ENCODE data around the gene GPR139. TPM values are rescaled to one million over a fixed set of nuclear protein-coding genes. Genes with fewer than 3 reads are reported as not detected.
A peak's percentile ranks its signal among the peaks of the same experiment; 100 is the strongest.

Gene GPR139
- total and polyA plus RNA-seq, 4 donors: 0.72 to 5.9 (median 3.1) TPM

DNA sequence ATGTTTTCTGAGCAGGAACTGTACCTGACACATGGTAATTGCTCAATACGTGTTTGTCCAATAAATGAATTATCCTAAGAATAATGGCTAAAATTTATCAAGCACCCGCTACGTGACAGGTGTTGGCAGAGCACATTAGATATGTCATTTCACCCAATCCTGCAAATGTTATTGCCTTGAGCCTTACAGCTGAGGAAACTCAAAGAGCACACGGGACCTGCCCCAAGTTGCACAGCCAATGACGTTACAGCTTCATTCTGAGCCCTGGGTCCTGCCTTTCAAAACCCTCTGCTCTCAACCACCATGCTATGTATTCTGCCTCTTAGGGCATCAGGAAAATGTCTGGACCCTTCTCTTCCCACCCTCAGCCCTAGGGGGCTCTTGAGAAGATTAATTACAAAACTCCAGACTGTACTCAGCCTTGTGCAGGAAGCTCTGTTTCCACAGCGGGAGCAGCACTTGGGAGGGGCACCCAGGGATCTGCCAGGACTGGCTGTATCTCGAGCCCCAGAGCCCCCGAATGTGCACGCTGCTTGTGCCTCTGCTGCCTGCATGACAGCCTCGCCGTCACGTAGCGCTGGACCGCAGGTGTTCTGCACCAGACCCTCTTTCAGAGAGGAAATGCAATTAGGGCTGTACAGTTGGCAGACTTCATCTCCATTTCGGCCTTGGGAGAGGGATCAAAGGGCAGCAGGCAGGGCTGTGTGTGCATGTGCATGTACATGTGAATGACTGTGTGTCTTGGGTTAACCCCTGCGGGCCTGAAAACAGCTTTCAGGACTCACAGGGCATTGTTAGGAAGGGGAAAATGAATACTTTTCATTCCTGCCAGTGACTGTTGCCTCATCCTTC, 71.6 kb downstream of the GPR139 start:
- 52% methylated on average over 14 of the region's 16 CpGs for WGBS (ENCODE audit: insufficient coverage)
- peak in 1 of 6 donors; percentile 42 for DNase-seq (ENCODE audit: low read depth in 4 of 6, low spot score in 6 of 6)
- H3K4me3 ChIP-seq (ENCODE audit: low read depth, low read length): no peak overlapping the region
- H3K9me3 ChIP-seq (ENCODE audit: control insufficient read depth, insufficient read depth, low read length): no peaks in the 10 kb centered on the region
- no peaks in the 10 kb centered on the region for H3K4me1 ChIP-seq (ENCODE audit: control insufficient read depth, insufficient read depth, low read length)
- no peaks in the 10 kb centered on the region for H3K36me3 ChIP-seq (ENCODE audit: control insufficient read depth, insufficient read depth, low read length)
- no peak overlapping the region for H3K27ac ChIP-seq (ENCODE audit: low read depth, low read length)
- no peaks in the 10 kb centered on the region for H3K27me3 ChIP-seq (ENCODE audit: control insufficient read depth, insufficient read depth, low read length)

DNA sequence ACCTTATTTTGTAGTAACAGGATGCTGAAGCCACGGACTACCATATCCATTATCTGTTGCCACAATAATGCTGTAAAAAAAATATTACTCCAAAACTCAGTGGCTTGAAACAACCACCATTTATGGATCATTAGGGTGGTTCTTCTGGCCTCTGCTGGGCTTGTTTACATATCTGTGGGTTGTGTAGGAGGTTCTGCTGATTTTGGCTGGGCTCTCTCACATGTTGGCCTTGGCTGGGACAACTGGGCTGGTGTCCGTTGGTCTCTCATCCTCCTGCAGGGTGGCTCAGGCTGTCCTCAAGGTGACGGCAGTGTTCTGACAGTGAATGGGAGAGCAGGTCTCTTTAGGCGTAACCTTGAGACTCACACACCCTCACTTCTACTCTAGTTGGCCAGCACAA, 76.0 kb downstream of the GPR139 start:
- WGBS (ENCODE audit: insufficient coverage): 50% methylated on average over 2 of the region's 4 CpGs
- Histone ChIP-seq H3K27me3 (ENCODE audit: control insufficient read depth, insufficient read depth, low read length) (no peaks in the 10 kb centered on the region), H3K4me3 (ENCODE audit: low read depth, low read length) (no peak overlapping the region), H3K36me3 (ENCODE audit: control insufficient read depth, insufficient read depth, low read length) (no peaks in the 10 kb centered on the region), H3K4me1 (ENCODE audit: control insufficient read depth, insufficient read depth, low read length) (no peaks in the 10 kb centered on the region), H3K9me3 (ENCODE audit: control insufficient read depth, insufficient read depth, low read length) (no peaks in the 10 kb centered on the region), H3K27ac (ENCODE audit: low read depth, low read length) (no peak overlapping the region)
- DNase-seq (ENCODE audit: low read depth in 4 of 6, low spot score in 6 of 6): no peak

DNA sequence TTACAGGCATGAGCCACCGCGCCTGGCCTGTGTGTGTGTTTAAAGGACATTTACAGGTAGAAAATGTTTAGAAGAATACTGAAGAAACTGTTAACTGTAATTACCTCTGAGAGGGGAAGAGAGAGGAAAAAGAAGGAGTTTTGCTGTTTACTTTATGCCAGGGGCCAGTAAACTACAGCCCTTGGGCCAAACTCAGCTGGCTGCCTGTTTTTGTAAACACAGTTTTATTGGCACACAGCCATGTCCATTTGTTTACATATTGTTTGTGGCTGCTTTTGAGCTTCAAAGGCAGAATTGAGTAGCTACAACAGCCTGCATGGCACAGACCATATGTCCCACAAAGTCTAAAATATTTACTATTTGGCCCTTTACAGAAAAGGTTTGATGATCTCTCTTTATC, 76.4 kb downstream of the GPR139 start:
- DNase-seq (ENCODE audit: low read depth in 4 of 6, low spot score in 6 of 6): peak in 2 of 6 donors; percentile 37 to 70
- WGBS (ENCODE audit: insufficient coverage): no CpG with 5 or more reads among the region's 2 CpGs

DNA sequence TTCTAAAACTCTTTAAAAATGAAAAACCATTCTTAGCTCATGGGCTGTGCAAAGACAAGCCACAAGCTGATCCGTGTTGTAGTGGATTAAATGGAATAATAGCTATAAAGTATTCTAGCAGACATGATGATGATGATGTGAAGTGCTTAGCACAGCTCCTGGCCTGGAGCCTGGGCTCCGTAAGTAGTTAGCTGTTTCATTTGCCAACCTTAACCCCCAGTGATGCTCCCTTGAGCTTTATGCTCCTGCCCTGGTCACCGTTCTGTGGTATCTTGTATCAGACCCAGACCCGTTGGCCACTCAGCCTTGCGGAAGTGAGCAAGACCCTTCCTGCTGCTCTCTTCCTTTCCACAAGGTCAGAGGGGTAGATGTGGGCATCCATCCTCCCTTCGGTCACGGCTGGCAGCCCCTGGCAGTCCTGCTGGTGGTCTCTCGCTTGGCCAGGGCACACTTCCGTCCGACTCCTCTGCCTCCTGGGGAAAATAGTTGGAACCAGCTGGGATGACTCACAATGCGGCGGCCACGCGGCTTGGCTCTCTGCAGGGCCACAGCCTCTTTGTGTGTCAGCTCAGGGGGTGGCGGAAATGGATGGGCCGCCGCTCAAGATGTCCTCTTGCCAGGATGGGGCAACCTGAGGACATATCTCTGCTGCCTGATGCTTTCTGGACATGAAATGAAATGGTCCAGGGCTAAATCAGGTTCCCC, 79.1 kb downstream of the GPR139 start:
- H3K9me3 ChIP-seq (ENCODE audit: control insufficient read depth, insufficient read depth, low read length): no peaks in the 10 kb centered on the region
- H3K4me3 ChIP-seq (ENCODE audit: low read depth, low read length): no peak overlapping the region
- H3K4me1 ChIP-seq (ENCODE audit: control insufficient read depth, insufficient read depth, low read length): no peaks in the 10 kb centered on the region
- WGBS (ENCODE audit: insufficient coverage): 81% methylated on average over 17 of the region's 17 CpGs
- H3K27ac ChIP-seq (ENCODE audit: low read depth, low read length): no peak overlapping the region
- no peaks in the 10 kb centered on the region for H3K36me3 ChIP-seq (ENCODE audit: control insufficient read depth, insufficient read depth, low read length)
- no peak for DNase-seq (ENCODE audit: low read depth in 4 of 6, low spot score in 6 of 6)
- H3K27me3 ChIP-seq (ENCODE audit: control insufficient read depth, insufficient read depth, low read length): no peaks in the 10 kb centered on the region

More for the DNA sequence above, 76.4 kb downstream of the GPR139 start:
- Histone ChIP-seq H3K9me3 (ENCODE audit: control insufficient read depth, insufficient read depth, low read length) (no peaks in the 10 kb centered on the region), H3K4me1 (ENCODE audit: control insufficient read depth, insufficient read depth, low read length) (no peaks in the 10 kb centered on the region), H3K27me3 (ENCODE audit: control insufficient read depth, insufficient read depth, low read length) (no peaks in the 10 kb centered on the region), H3K4me3 (ENCODE audit: low read depth, low read length) (no peak overlapping the region), H3K27ac (ENCODE audit: low read depth, low read length) (no peak overlapping the region), H3K36me3 (ENCODE audit: control insufficient read depth, insufficient read depth, low read length) (no peaks in the 10 kb centered on the region)

GRCh38 chr16:19991614-19992013, 82.1 kb downstream of the GPR139 start:
- 80% methylated on average over 5 of the region's 7 CpGs for WGBS (ENCODE audit: insufficient coverage)

GRCh38 chr16:19984135-19984534, 89.6 kb downstream of the GPR139 start:
- WGBS (ENCODE audit: insufficient coverage): 70% methylated on average over 3 of the region's 3 CpGs
- no peaks in the 10 kb centered on the region for H3K27me3 ChIP-seq (ENCODE audit: control insufficient read depth, insufficient read depth, low read length)
- no peaks in the 10 kb centered on the region for H3K4me1 ChIP-seq (ENCODE audit: control insufficient read depth, insufficient read depth, low read length)
- DNase-seq (ENCODE audit: low read depth in 4 of 6, low spot score in 6 of 6): no peak
- H3K9me3 ChIP-seq (ENCODE audit: control insufficient read depth, insufficient read depth, low read length): no peaks in the 10 kb centered on the region
- H3K27ac ChIP-seq (ENCODE audit: low read depth, low read length): no peak overlapping the region
- no peaks in the 10 kb centered on the region for H3K36me3 ChIP-seq (ENCODE audit: control insufficient read depth, insufficient read depth, low read length)
- H3K4me3 ChIP-seq (ENCODE audit: low read depth, low read length): no peak overlapping the region

More at GRCh38 chr16:19991614-19992013, 82.1 kb downstream of the GPR139 start:
- Histone ChIP-seq H3K4me3 (ENCODE audit: low read depth, low read length) (no peak overlapping the region), H3K9me3 (ENCODE audit: control insufficient read depth, insufficient read depth, low read length) (no peaks in the 10 kb centered on the region), H3K4me1 (ENCODE audit: control insufficient read depth, insufficient read depth, low read length) (no peaks in the 10 kb centered on the region), H3K36me3 (ENCODE audit: control insufficient read depth, insufficient read depth, low read length) (no peaks in the 10 kb centered on the region), H3K27ac (ENCODE audit: low read depth, low read length) (no peak overlapping the region), H3K27me3 (ENCODE audit: control insufficient read depth, insufficient read depth, low read length) (no peaks in the 10 kb centered on the region)
- DNase-seq (ENCODE audit: low read depth in 4 of 6, low spot score in 6 of 6): peak in 1 of 6 donors; percentile 28

Other genes starting within 250 kb of the GPR139 start
- 100 to 1,000 TPM in 1 of 2 donors, 10 to 100 TPM in 1; 72.8 to 129 TPM for gene GPRC5B, start 189.0 kb downstream of the GPR139 start, total RNA-seq
- 100 to 1,000 TPM; 126 to 146 TPM for gene GPRC5B, start 189.0 kb downstream of the GPR139 start, polyA plus RNA-seq (ENCODE audit: insufficient read length in 2 of 2)

Data from spinal cord (tissue), 10 donors.